HepG2 (cell line): ENCODE data around the gene LAPTM4A. TPM values are rescaled to one million over a fixed set of nuclear protein-coding genes. Genes with fewer than 3 reads are reported as not detected.
A peak's percentile ranks its signal among the peaks of the same experiment; 100 is the strongest.

Source experiments
- ATAC-seq: fragments of 200-7000 bp; cut with Tn5 transposase; 3 replicates; pipeline ENCODE4 v1.9.1; 2020; ENCODE audit warnings: mild to moderate bottlenecking, moderate library complexity
- BruUV-seq: library from RNA; stranded (reverse); fragments of 400-500 nt; replicated peaks from 2 replicates; lab custom pipeline; 2021; lab: Mats Ljungman, UMichigan
- CTCF ChIA-PET: fragments of 300-600 bp; formaldehyde crosslinking; extraction: SDS; loops from one replicate; lab custom pipeline; 2021; ENCODE audit warnings: low total read pairs, inconsistent platforms, low intra/inter-chr PET ratio; lab: Yijun Ruan, JAX
- POLR2A ChIA-PET: fragments of 350-600 bp; sonication (Branson Sonifier 250); formaldehyde crosslinking; loops from one replicate; lab custom pipeline; 2020; ENCODE audit warnings: antibody characterized with exemption, inconsistent platforms; lab: Yijun Ruan, JAX
- DNase-seq: peaks from one replicate; pipeline ENCODE4 v3.0.0-alpha.2; 2015; ENCODE audit warnings: low spot score
- FAIRE-seq: peaks from 3 replicates; lab custom pipeline; 2011; peaks lifted over from hg19 to GRCh38; lab: Jason Lieb, UNC
- H2AFZ ChIP-seq: one replicate; pipeline ENCODE4 v1.6.1; 2011; ENCODE audit warnings: low read length, inconsistent platforms
- H3K27ac ChIP-seq: fragments of 300-600 bp; 3 replicates; pipeline ENCODE4 v1.8.0; 2011; ENCODE audit warnings: mixed run types, mild to moderate bottlenecking, mixed read lengths, low read length, inconsistent platforms; ENCODE audit not compliant: insufficient read depth; ENCODE audit errors: extremely low read length
- H3K27me3 ChIP-seq, 2 experiments: fragments of 200-600 bp in 1 of 2; 2 replicates in 1 of 2; 3 replicates in 1 of 2; pipeline versions ENCODE4 v1.6.0 to v1.8.0; 2011; ENCODE audit warnings: low read length in 2 of 2, mild to moderate bottlenecking in 2 of 2, moderate library complexity in 2 of 2, inconsistent platforms in 1 of 2; ENCODE audit not compliant: insufficient read depth in 2 of 2, control insufficient read depth in 1 of 2
- H3K36me3 ChIP-seq, 2 experiments: fragments of 200-600 bp in 1 of 2; replicated peaks in 1 of 2; 2 replicates in 1 of 2; 3 replicates in 1 of 2; pipeline versions ENCODE4 v1.5.1 to v1.8.0; 2011; ENCODE audit warnings: low read length in 2 of 2, inconsistent platforms in 1 of 2; ENCODE audit not compliant: insufficient read depth in 2 of 2, control insufficient read depth in 1 of 2
- H3K4me1 ChIP-seq: 2 replicates; pipeline ENCODE4 v1.5.1; 2012; ENCODE audit warnings: low read length, inconsistent platforms; ENCODE audit not compliant: insufficient read depth
- H3K4me2 ChIP-seq: 2 replicates; pipeline ENCODE4 v1.6.0; 2011; ENCODE audit warnings: low read depth, low read length, inconsistent platforms
- H3K4me3 ChIP-seq, 3 experiments: fragments of 200-600 bp in 1 of 3; sonication (generic), shearing (Covaris generic) in 1 of 3; replicated peaks in 1 of 3; 2 replicates each; pipeline ENCODE4 v1.5.1; 2011 to 2016; ENCODE audit warnings: low read length in 3 of 3, inconsistent platforms in 2 of 3, low read depth in 2 of 3, mild to moderate bottlenecking in 2 of 3, control low read depth in 1 of 3, mixed read lengths in 1 of 3; ENCODE audit not compliant: insufficient read depth in 1 of 3
- H3K79me2 ChIP-seq: one replicate; pipeline ENCODE4 v1.6.1; 2011; ENCODE audit warnings: low read length, inconsistent platforms; ENCODE audit not compliant: insufficient read depth
- H3K9ac ChIP-seq: 2 replicates; pipeline ENCODE4 v1.6.0; 2011; ENCODE audit warnings: mild to moderate bottlenecking, low read depth, low read length, inconsistent platforms; ENCODE audit not compliant: insufficient read depth
- H3K9me3 ChIP-seq: 2 replicates; pipeline ENCODE4 v1.5.1; 2012; ENCODE audit warnings: mild to moderate bottlenecking, low read length
- H4K20me1 ChIP-seq: 2 replicates; pipeline ENCODE4 v1.6.0; 2011; ENCODE audit warnings: inconsistent platforms, mild to moderate bottlenecking, low read length, moderate library complexity; ENCODE audit not compliant: insufficient read depth
- CBX5 ChIP-seq: sonication (generic); formaldehyde crosslinking; IDR thresholded peaks from 2 replicates; pipeline ENCODE4 v1.4.0; 2020; ENCODE audit warnings: missing genetic modification reagents, borderline replicate concordance
- DBP ChIP-seq: sonication (generic); formaldehyde crosslinking; IDR thresholded peaks from 2 replicates; pipeline ENCODE4 v1.4.0; 2020; ENCODE audit warnings: missing genetic modification reagents; ENCODE audit errors: not compliant biosample characterization
- EED ChIP-seq: sonication (generic); formaldehyde crosslinking; IDR thresholded peaks from 2 replicates; pipeline ENCODE4 v1.5.0; 2020; ENCODE audit warnings: mild to moderate bottlenecking, missing genetic modification reagents
- GATA4 ChIP-seq: sonication (generic); IDR thresholded peaks from 2 replicates; pipeline ENCODE4 v1.6.1; 2016; ENCODE audit warnings: antibody characterized with exemption, low read depth, borderline replicate concordance
- MTF2 ChIP-seq: sonication (generic); formaldehyde crosslinking; IDR thresholded peaks from 2 replicates; pipeline ENCODE4 v1.5.0; 2020; ENCODE audit warnings: missing genetic modification reagents, borderline replicate concordance
- NFYB ChIP-seq: sonication (generic); formaldehyde crosslinking; IDR thresholded peaks from 2 replicates; pipeline ENCODE4 v1.4.0; 2020; ENCODE audit warnings: missing genetic modification reagents
- SAFB2 ChIP-seq: sonication (generic); formaldehyde crosslinking; IDR thresholded peaks from 2 replicates; pipeline ENCODE4 v1.5.1; 2020; ENCODE audit warnings: missing genetic modification reagents, low read depth, mild to moderate bottlenecking, borderline replicate concordance
- SMARCE1 ChIP-seq: fragments of 450-650 bp; IDR thresholded peaks from 2 replicates; pipeline ENCODE4 v1.6.1; 2017; ENCODE audit warnings: borderline replicate concordance
- TBX2 ChIP-seq: sonication (generic); formaldehyde crosslinking; IDR thresholded peaks from 2 replicates; pipeline ENCODE4 v1.5.0; 2020; ENCODE audit warnings: missing genetic modification reagents, mild to moderate bottlenecking, borderline replicate concordance
- THAP11 ChIP-seq: IDR thresholded peaks from 2 replicates; pipeline ENCODE4 v1.6.1; 2016; ENCODE audit warnings: missing biosample characterization, missing genetic modification reagents
- THAP9 ChIP-seq: sonication (generic); formaldehyde crosslinking; IDR thresholded peaks from 2 replicates; pipeline ENCODE4; 2020; ENCODE audit warnings: missing genetic modification reagents, mild to moderate bottlenecking, borderline replicate concordance
- ZBTB21 ChIP-seq: sonication (generic); formaldehyde crosslinking; IDR thresholded peaks from 2 replicates; pipeline ENCODE4 v1.4.0; 2020; ENCODE audit warnings: missing genetic modification reagents
- ZMYM3 ChIP-seq: sonication (generic); formaldehyde crosslinking; IDR thresholded peaks from 2 replicates; pipeline ENCODE4 v1.5.1; 2020; ENCODE audit warnings: mild to moderate bottlenecking, missing genetic modification reagents
- ZNF703 ChIP-seq: sonication (generic); formaldehyde crosslinking; IDR thresholded peaks from 2 replicates; pipeline ENCODE4 v1.5.1; 2020; ENCODE audit warnings: missing genetic modification reagents, mild to moderate bottlenecking, moderate library complexity, borderline replicate concordance
- ZNF772 ChIP-seq: sonication (generic); formaldehyde crosslinking; IDR thresholded peaks from 2 replicates; pipeline ENCODE4 v1.5.0; 2020; ENCODE audit warnings: mild to moderate bottlenecking, missing genetic modification reagents
- ZNF788 ChIP-seq: sonication (generic); formaldehyde crosslinking; IDR thresholded peaks from 2 replicates; pipeline ENCODE4 v1.5.0; 2020; ENCODE audit warnings: mild to moderate bottlenecking, missing genetic modification reagents, borderline replicate concordance
- ZSCAN29 ChIP-seq: sonication (generic); formaldehyde crosslinking; conservative IDR thresholded peaks from 2 replicates; pipeline ENCODE4 v1.4.0; 2020; ENCODE audit warnings: mild to moderate bottlenecking, missing genetic modification reagents
- ZSCAN31 ChIP-seq: sonication (generic); formaldehyde crosslinking; IDR thresholded peaks from 2 replicates; pipeline ENCODE4 v1.5.0; 2020; ENCODE audit warnings: low read depth, mild to moderate bottlenecking, missing genetic modification reagents
- WGBS: methylation state at CpG from one replicate; pipeline ENCODE4 v1.1.6; 2017; ENCODE audit warnings: low lambda C conversion rate; 5-methylcytosine and 5-hydroxymethylcytosine counted together
- in situ Hi-C: cut with HindIII; loops from 2 replicates; pipeline ENCODE4 v1.10.0; 2017; ENCODE audit warnings: low pct_unique_long_range_greater_than_20kb; ENCODE audit not compliant: extremely low pct_ligation_motif_present
- intact Hi-C: fragments of 100-400 bp; cut with micrococcal nuclease; formaldehyde crosslinking; loops from one replicate; pipeline ENCODE4 v1.10.0; 2022; ENCODE audit not compliant: unreplicated experiment
- polyA plus RNA-seq, 8 experiments: library from polyadenylated mRNA; depleted of rRNA in 3 of 8; stranded (reverse) in 7 of 8; unstranded in 1 of 8; fragments of >200 nt; fragmentation: Illumina TruSeq in 4 of 8; extraction: Trizol in 4 of 8; gene quantifications; 2 replicates each; pipeline versions ENCODE4 v1.2.1 to v1.2.3, GENCODE V29; 2011 to 2016; ENCODE audit warnings: low read depth in 4 of 8, missing spikeins in 1 of 8, mixed read lengths in 1 of 8; ENCODE audit not compliant: insufficient read depth in 1 of 8
- total RNA-seq, 5 experiments: library from RNA; depleted of rRNA; stranded (reverse); fragments of >200 nt; fragmentation: Illumina TruSeq; extraction: Trizol; gene quantifications; 2 replicates each; pipeline ENCODE4 v1.2.3, GENCODE V29; 2016; ENCODE audit warnings: low read depth in 1 of 5

Gene LAPTM4A
- total and polyA plus RNA-seq, 2 of the 13 experiments (the other 11 are each of a cell fraction or from before 2014, with no cell fraction given) = 116 to 558 TPM

GRCh38 chr2:20080428-20080827 lies 29.0 kb upstream of the LAPTM4A start:
- WGBS = 27% methylated on average over 9 of the region's 10 CpGs
- TF ChIP-seq ZNF788 (CRISPR knock-in tag) (peak; percentile 21; the same call in 1 of the 2 replicates), THAP9 (CRISPR knock-in tag) (peak; percentile 5; the same call in 1 of the 2 replicates), MTF2 (CRISPR knock-in tag) (no peak), ZNF703 (no peak), THAP11 (0 out of 2 replicates have a peak, but pooled peaks have one; percentile 6), CBX5 (peak; percentile 10; the same call in 1 of the 2 replicates), DBP (CRISPR knock-in tag) (no peak), GATA4 (no peak), ZSCAN31 (0 out of 2 replicates have a peak, but pooled peaks have one; percentile 34), SAFB2 (0 out of 2 replicates have a peak, but pooled peaks have one; percentile 46), ZMYM3 (no peak), EED (CRISPR knock-in tag) (0 out of 2 replicates have a peak, but pooled peaks have one; percentile 31), ZBTB21 (CRISPR knock-in tag) (no peak), ZNF772 (0 out of 2 replicates have a peak, but pooled peaks have one; percentile 33), NFYB (CRISPR knock-in tag) (peak; percentile 24; the same call in 1 of the 2 replicates), SMARCE1 (no peak), TBX2 (CRISPR knock-in tag) (peak; percentile 40; the same call in 1 of the 2 replicates), ZSCAN29 (CRISPR knock-in tag) (no peak)
- no peak for DNase-seq
- Histone ChIP-seq H3K79me2 (no peaks in the 10 kb centered on the region), H4K20me1 (no peaks in the 10 kb centered on the region), H3K4me2 (peak overlapping the region; percentile 80), H3K36me3 (no peaks in the 10 kb centered on the region), H3K4me3 (peak overlapping the region; percentile 6 to 49 (median 35); a peak in 5 of 6 replicates), H3K9ac (peak overlapping the region; percentile 14; the same call in 1 of the 2 replicates), H3K27ac (no peak overlapping the region), H3K4me1 (peaks cover 51% of the 10 kb centered on the region), H3K27me3 (no peaks in the 10 kb centered on the region; a peak in 1 of 5 replicates), H2AFZ (no peak overlapping the region), H3K9me3 (no peaks in the 10 kb centered on the region)
- no TSS peak for BruUV-seq
- peak; percentile 62 for ATAC-seq
- POLR2A ChIA-PET = interaction anchor here (1.0 to 2.7 kb wide), 3 partner anchors 14 to 67 kb away, joined by 3 to 22 read pairs (median 5); partner anchors contain the start of gene LAPTM4A
- intact Hi-C loops (no loop called here), in situ Hi-C loops (no loop called here)
- CTCF ChIA-PET = no interaction called here
- no peak for FAIRE-seq
